Neuron (in vitro differentiated cells): ENCODE results near the gene MAZ.
A peak's percentile ranks its signal among the peaks of the same experiment; 100 is the strongest.
"Not testable (repeated sequence)": the region's sequence is repeated elsewhere in the genome, so short reads cannot be mapped to it uniquely, and the experiment has no call there.

Experiments used
- H2AFZ ChIP-seq: one replicate; pipeline ENCODE4 v1.6.1; 2013; ENCODE audit warnings: low read depth, mild to moderate bottlenecking, inconsistent platforms, low read length, moderate library complexity
- H3K27me3 ChIP-seq: one replicate; pipeline ENCODE4 v1.6.1; 2013; ENCODE audit warnings: low read length; ENCODE audit not compliant: insufficient read depth
- H3K36me3 ChIP-seq: one replicate; pipeline ENCODE4 v1.6.1; 2013; ENCODE audit warnings: low read length; ENCODE audit not compliant: insufficient read depth
- H3K4me1 ChIP-seq: one replicate; pipeline ENCODE4 v1.6.1; 2013; ENCODE audit warnings: low read length; ENCODE audit not compliant: insufficient read depth
- H3K4me3 ChIP-seq: 2 replicates; pipeline ENCODE4 v1.5.1; 2013; ENCODE audit warnings: mild to moderate bottlenecking, low read length, moderate library complexity
- H3K9me3 ChIP-seq: one replicate; pipeline ENCODE4 v1.6.1; 2013; ENCODE audit warnings: low read length

The MAZ gene

DNA sequence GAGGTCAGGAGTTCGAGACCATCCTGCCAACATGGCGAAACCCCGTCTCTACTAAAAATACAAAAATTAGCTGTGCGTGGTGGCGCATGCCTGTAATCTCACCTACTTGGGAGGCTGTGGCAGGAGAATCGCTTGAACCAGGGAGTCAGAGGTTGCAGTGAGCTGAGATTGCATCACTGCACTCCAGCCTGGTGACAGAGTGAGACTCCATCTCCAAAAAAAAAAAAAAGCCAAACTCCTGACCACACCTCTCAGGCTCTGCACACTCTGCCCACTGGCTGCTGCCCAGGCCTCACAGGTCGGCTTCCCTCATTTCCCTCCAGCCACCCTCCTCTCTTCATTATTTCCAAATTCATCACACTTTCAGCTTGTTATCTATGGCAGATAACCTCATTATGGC lies 34.0 kb upstream of the MAZ start:
- not testable (repeated sequence) for H3K9me3 ChIP-seq, H3K36me3 ChIP-seq, H3K4me3 ChIP-seq, H3K27me3 ChIP-seq, H2AFZ ChIP-seq, H3K4me1 ChIP-seq

DNA sequence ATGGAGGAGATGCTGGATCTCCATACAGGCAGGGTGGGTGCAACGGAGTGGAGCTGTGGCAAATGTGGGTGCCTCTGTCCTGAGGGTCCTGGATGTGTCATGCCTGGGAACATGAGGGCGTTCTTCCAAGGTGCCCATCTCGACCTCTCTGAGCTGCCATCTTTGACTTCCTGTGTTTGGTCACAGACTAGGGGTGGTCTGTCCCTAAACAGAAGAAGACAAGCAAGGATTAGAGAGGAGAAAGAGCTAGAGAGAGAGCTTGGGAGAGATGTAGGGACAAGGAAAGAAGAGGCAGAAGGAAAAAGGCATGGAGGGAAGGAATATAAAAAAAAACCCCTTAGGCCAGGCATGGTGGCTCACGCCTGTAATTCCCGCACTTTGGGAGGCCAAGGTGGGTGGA lies 31.6 kb upstream of the MAZ start:
- no peaks in the 10 kb centered on the region for H3K36me3 ChIP-seq
- no peaks in the 10 kb centered on the region for H3K4me1 ChIP-seq
- no peak overlapping the region for H2AFZ ChIP-seq
- no peak overlapping the region for H3K4me3 ChIP-seq
- H3K9me3 ChIP-seq: no peaks in the 10 kb centered on the region
- peaks cover 4% of the 10 kb centered on the region for H3K27me3 ChIP-seq

GRCh38 chr16:29775742-29776408 lies 30.5 kb upstream of the MAZ start:
- Histone ChIP-seq H3K9me3 (no peaks in the 10 kb centered on the region), H3K4me3 (no peak overlapping the region)

DNA sequence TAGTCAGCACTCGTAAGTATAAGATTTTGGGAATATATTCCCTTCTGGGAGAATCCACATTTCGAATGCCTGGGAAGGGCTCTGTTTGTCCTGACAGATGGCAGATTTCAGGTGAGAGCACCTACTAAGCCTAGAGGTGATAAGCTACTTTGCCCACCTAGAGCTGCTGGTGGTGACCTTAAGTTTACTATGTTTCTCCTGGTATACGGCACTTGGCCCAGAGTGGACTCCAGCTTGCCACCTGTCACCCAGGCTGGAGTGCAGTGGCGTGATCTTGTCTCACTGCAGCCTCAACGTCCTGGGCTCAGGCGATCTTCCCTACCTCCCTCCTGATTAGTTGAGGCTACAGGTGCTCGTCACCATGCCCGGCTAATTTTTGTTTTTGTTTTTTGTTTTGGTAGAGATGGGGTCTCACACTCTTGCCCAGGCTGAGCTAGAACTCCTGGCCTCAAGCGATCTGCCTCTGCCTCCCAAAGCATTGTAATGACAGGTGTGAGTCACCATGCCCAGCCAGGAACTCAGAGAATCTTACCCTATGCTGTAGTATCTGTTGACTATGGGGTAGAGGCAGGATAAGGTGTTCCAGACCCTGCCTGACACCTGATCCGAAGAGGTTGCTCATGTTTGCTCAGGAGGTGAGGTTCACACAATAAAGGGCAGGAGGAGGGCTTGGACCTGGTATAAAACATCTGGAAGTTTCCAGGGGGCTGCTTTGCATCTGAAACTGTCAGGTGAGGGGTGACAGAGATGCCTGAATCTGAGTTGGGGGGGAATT lies 28.6 kb upstream of the MAZ start, which contains the start of gene ZG16:
ZG16 (plus strand) TSS at position 681 of the 775 bp plus-strand sequence. CDS start 1,011 bp downstream, outside the sequence.
- Histone ChIP-seq H3K36me3 (no peaks in the 10 kb centered on the region), H3K4me3 (no peak within 1 kb of the TSS), H3K4me1 (no peaks in the 10 kb centered on the region), H3K27me3 (peaks cover 9% of the 10 kb centered on the region), H2AFZ (no peak within 1 kb of the TSS), H3K9me3 (no peaks in the 10 kb centered on the region)

More at GRCh38 chr16:29775742-29776408, 30.5 kb upstream of the MAZ start:
- no peaks in the 10 kb centered on the region for H3K4me1 ChIP-seq
- peaks cover 7% of the 10 kb centered on the region for H3K27me3 ChIP-seq
- H3K36me3 ChIP-seq: no peaks in the 10 kb centered on the region
- no peak overlapping the region for H2AFZ ChIP-seq

DNA sequence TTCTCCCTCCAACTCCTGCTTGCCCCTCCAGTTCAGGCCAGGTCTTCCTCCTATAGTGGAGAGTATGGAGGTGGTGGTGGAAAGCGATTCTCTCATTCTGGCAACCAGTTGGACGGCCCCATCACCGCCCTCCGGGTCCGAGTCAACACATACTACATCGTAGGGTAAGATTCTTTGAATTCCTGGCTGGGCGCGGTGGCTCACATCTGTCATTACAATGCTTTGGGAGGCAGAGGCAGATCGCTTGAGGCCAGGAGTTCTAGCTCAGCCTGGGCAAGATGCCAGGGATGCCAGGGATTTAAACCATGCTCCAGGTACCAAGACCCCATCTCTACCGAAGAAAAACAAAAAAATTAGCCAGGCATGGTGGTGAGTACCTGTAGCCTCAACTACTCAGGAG lies 26.9 kb upstream of the MAZ start:
- H3K9me3 ChIP-seq: no peaks in the 10 kb centered on the region
- H3K4me1 ChIP-seq: peaks cover 6% of the 10 kb centered on the region
- no peak overlapping the region for H3K4me3 ChIP-seq
- peaks cover 9% of the 10 kb centered on the region for H3K27me3 ChIP-seq
- no peaks in the 10 kb centered on the region for H3K36me3 ChIP-seq
- no peak overlapping the region for H2AFZ ChIP-seq

DNA sequence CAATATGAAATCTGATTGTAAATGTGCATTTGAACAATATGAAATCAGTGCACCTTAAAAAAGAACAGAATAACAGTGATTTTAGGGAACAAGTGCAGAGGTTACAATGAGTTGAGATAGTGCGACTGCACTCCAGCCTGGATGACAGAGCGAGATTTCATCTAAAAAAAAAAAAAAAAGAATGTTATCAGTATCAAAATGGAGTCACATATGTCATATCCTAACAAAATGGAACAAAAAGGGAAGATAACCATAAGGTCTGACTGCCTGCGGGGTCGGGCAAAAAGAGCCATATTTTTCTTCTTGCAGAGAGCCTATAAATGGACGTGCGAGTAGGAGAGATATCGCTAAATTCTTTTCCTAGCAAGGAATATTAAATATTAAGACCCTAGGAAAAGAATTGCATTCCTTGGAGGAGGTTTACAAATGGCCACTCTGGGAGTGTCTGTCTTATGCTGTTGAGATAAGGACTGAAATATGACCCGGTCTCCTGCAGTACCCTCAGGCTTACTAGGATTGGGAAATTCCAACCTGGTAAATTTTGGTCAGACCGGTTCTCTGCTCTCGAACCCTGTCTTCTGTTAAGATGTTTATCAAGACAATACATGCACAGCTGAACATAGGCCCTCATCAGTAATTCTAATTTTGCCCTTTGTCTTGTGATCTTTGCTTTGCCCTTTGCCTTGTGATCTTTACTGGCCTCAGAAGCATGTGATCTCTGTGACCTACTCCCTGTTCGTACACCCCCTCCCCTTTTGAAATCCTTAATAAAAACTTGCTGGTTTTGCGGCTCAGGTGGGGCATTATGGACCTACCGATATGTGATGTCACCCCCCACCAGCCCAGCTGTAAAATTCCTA lies 23.0 kb upstream of the MAZ start:
- H3K36me3 ChIP-seq, H3K27me3 ChIP-seq, H2AFZ ChIP-seq, H3K9me3 ChIP-seq, H3K4me3 ChIP-seq, H3K4me1 ChIP-seq: not testable (repeated sequence)

GRCh38 chr16:29784157-29784556 lies 22.2 kb upstream of the MAZ start:
- H3K27me3 ChIP-seq: peaks cover 6% of the 10 kb centered on the region
- H3K9me3 ChIP-seq: peaks cover 4% of the 10 kb centered on the region
- no peaks in the 10 kb centered on the region for H3K36me3 ChIP-seq
- no peak overlapping the region for H2AFZ ChIP-seq
- H3K4me3 ChIP-seq: no peak overlapping the region
- peaks cover 6% of the 10 kb centered on the region for H3K4me1 ChIP-seq

GRCh38 chr16:29784901-29785500 lies 21.3 kb upstream of the MAZ start:
- no peak overlapping the region for H3K4me3 ChIP-seq
- H3K27me3 ChIP-seq: peaks cover 6% of the 10 kb centered on the region
- peaks cover 8% of the 10 kb centered on the region for H3K4me1 ChIP-seq
- peaks cover 4% of the 10 kb centered on the region for H3K9me3 ChIP-seq
- peak overlapping the region; percentile 41 for H2AFZ ChIP-seq
- H3K36me3 ChIP-seq: no peaks in the 10 kb centered on the region

- H3K9me3 ChIP-seq, H3K27me3 ChIP-seq, H3K4me3 ChIP-seq, H3K36me3 ChIP-seq, H2AFZ ChIP-seq: not testable (repeated sequence)
- peaks cover 21% of the 10 kb centered on the region for H3K4me1 ChIP-seq
Measured at GRCh38 chr16:29787155-29787554, 19.2 kb upstream of the MAZ start.

GRCh38 chr16:29789775-29790182 lies 16.6 kb upstream of the MAZ start:
- H3K9me3 ChIP-seq: peaks cover 4% of the 10 kb centered on the region
- peaks cover 21% of the 10 kb centered on the region for H3K4me1 ChIP-seq
- H3K4me3 ChIP-seq: peak overlapping the region; percentile 100
- peak overlapping the region; percentile 71 for H2AFZ ChIP-seq
- peaks cover 3% of the 10 kb centered on the region for H3K36me3 ChIP-seq
- H3K27me3 ChIP-seq: no peaks in the 10 kb centered on the region

- Histone ChIP-seq H3K4me3 (peak within 1 kb of the TSS; percentile 100), H3K27me3 (no peaks in the 10 kb centered on the region), H2AFZ (peak within 1 kb of the TSS; percentile 79), H3K4me1 (peaks cover 21% of the 10 kb centered on the region), H3K9me3 (no peaks in the 10 kb centered on the region), H3K36me3 (peaks cover 3% of the 10 kb centered on the region)
Measured at GRCh38 chr16:29790183-29790948, 16.0 kb upstream of the MAZ start, which contains the start of gene KIF22. Gene KIF22, plus strand, starts transcription at chr16:29790751. Its CDS starts 9 bp downstream, at chr16:29790760.
